NB4 (cell line): Measurements from ENCODE around the gene WFIKKN2.

ENCODE experiments used
- DNase-seq: peaks from one replicate; pipeline ENCODE4 v3.0.0; 2010; ENCODE audit warnings: low read depth
- H3K4me3 ChIP-seq: one replicate; pipeline ENCODE4 v1.5.1; 2011; ENCODE audit warnings: mild to moderate bottlenecking, low read depth, low read length, moderate library complexity
- CTCF ChIP-seq: IDR thresholded peaks from one replicate; pipeline ENCODE4 v1.5.1; 2012; ENCODE audit warnings: low read depth, low read length
- MAX ChIP-seq: IDR thresholded peaks from 2 replicates; pipeline ENCODE4 v1.6.1; 2011; ENCODE audit warnings: low read depth, low read length
- MYC ChIP-seq: IDR thresholded peaks from 2 replicates; pipeline ENCODE4 v1.6.1; 2011; ENCODE audit warnings: low read depth, low read length
- POLR2A ChIP-seq: IDR thresholded peaks from 2 replicates; pipeline ENCODE4 v1.6.1; 2011; ENCODE audit warnings: mild to moderate bottlenecking; ENCODE audit not compliant: insufficient read length; ENCODE audit errors: extremely low read depth

The WFIKKN2 gene

GRCh38 chr17:50793007-50793406, 42.4 kb upstream of the WFIKKN2 start:
- no peak for TF ChIP-seq MAX
- no peak for TF ChIP-seq POLR2A
- TF ChIP-seq MYC: no peak
- no peak for TF ChIP-seq CTCF
- no peak for DNase-seq
- no peak overlapping the region for H3K4me3 ChIP-seq

- no peak overlapping the region for H3K4me3 ChIP-seq
- no peak for DNase-seq
- TF ChIP-seq MAX: no peak
Observed at GRCh38 chr17:50794361-50794760, 41.0 kb upstream of the WFIKKN2 start.

GRCh38 chr17:50797135-50797810, 38.1 kb upstream of the WFIKKN2 start:
- TF ChIP-seq MAX: no peak
- no peak for TF ChIP-seq POLR2A
- TF ChIP-seq MYC: no peak
- TF ChIP-seq CTCF: no peak
- no peak overlapping the region for H3K4me3 ChIP-seq
- no peak for DNase-seq

GRCh38 chr17:50798424-50799288, 36.7 kb upstream of the WFIKKN2 start:
- DNase-seq: no peak
- H3K4me3 ChIP-seq: no peak overlapping the region
- TF ChIP-seq MAX (no peak), CTCF (no peak), MYC (no peak), POLR2A (no peak)

DNA sequence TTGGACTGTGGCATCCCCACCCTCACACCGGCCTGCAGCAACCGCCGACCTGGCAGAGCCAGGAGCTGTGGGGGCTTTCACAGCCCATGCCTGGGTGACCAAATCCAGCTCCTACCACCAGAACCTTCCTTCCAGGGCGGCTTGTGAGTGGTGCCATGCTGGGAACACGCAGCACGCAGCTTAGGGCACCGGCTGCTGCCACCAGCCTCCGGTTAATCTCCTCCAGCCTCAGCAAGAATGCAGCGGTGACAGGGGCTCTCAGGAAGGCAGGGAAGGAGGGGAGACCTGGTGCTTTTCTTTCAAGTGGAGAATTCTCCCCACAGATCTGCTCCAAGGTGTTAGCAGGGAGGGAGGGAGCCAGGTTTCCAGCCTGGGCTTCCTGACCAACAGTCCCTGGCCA, 35.8 kb upstream of the WFIKKN2 start:
- H3K4me3 ChIP-seq: no peak overlapping the region
- no peak for TF ChIP-seq MAX
- TF ChIP-seq POLR2A: no peak
- TF ChIP-seq CTCF: no peak
- no peak for TF ChIP-seq MYC
- no peak for DNase-seq

DNA sequence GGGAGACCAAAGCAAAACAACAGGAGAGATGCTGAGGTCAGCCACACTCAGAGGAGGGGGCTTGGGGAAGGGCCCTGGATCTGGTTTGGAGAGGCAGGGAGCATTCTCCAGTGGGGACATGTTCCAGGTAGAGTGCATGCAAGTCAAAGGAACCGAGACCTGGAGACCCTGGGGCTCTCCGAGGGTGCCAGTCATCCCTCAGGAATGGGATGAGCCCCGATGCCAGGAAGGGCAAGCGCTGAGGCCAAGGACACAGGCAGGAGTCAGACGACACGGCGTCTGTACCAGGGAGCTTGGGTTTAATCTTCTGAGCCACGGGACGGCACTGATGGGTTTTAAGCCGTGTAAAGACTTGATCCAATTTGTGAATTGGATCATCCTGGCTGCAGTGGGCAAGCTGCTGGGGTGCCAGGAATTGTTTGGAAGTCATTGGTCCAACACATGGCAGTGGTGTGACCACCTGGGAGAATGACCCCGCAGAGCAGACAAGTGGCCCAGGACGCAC, 35.1 kb upstream of the WFIKKN2 start:
- no peak for TF ChIP-seq MYC
- no peak for TF ChIP-seq MAX
- no peak for TF ChIP-seq CTCF
- TF ChIP-seq POLR2A: no peak
- H3K4me3 ChIP-seq: no peak overlapping the region
- no peak for DNase-seq
